Aorta (tissue), 5 donors: Measurements from ENCODE around the gene R3HCC1L. TPM values are rescaled to one million over a fixed set of nuclear protein-coding genes. Genes with fewer than 3 reads are reported as not detected.
A peak's percentile ranks its signal among the peaks of the same experiment; 100 is the strongest.

ENCODE experiments used
- ATAC-seq: fragments of 200-7000 bp; cut with Tn5 transposase; one replicate; pipeline ENCODE4 v1.9.1; 2022; ENCODE audit warnings: moderate library complexity; ENCODE audit not compliant: low FRiP score
- DNase-seq, 2 donors: peaks; one replicate each; pipeline ENCODE4 v3.0.0-alpha.2; 2020
- H3K27ac ChIP-seq, 2 donors: one replicate each; pipeline ENCODE4 v1.5.1; 2013; ENCODE audit warnings: low read length in 2 of 2, mild to moderate bottlenecking in 2 of 2, moderate library complexity in 2 of 2, control low read depth in 1 of 2, inconsistent platforms in 1 of 2, low read depth in 1 of 2
- H3K27me3 ChIP-seq, 2 donors: one replicate each; pipeline ENCODE4 v1.6.1; 2013; ENCODE audit warnings: control low read depth in 1 of 2, low read length in 1 of 2, mild to moderate bottlenecking in 1 of 2, moderate library complexity in 1 of 2; ENCODE audit not compliant: insufficient read depth in 2 of 2, control insufficient read depth in 1 of 2
- H3K36me3 ChIP-seq, 2 donors: one replicate each; pipeline ENCODE4 v1.6.1; 2013; ENCODE audit warnings: control low read depth in 1 of 2, low read length in 1 of 2, mild to moderate bottlenecking in 1 of 2; ENCODE audit not compliant: insufficient read depth in 2 of 2, control insufficient read depth in 1 of 2
- H3K4me1 ChIP-seq, 2 donors: one replicate each; pipeline ENCODE4 v1.6.1; 2013; ENCODE audit warnings: low read length in 2 of 2, control low read depth in 1 of 2, mild to moderate bottlenecking in 1 of 2, moderate library complexity in 1 of 2; ENCODE audit not compliant: insufficient read depth in 2 of 2, control insufficient read depth in 1 of 2
- H3K4me3 ChIP-seq, 2 donors: one replicate each; pipeline ENCODE4 v1.5.1; 2013; ENCODE audit warnings: low read length in 2 of 2, control low read depth in 1 of 2, mild to moderate bottlenecking in 1 of 2
- H3K9me3 ChIP-seq: one replicate; pipeline ENCODE4 v1.6.1; 2013; ENCODE audit warnings: mild to moderate bottlenecking, low read length; ENCODE audit not compliant: control insufficient read depth
- WGBS, 2 donors: extraction: QIAGEN DNeasy Blood & Tissue Kit; methylation state at CpG; one replicate each; pipeline ENCODE4 v1.1.7; 2013; 5-methylcytosine and 5-hydroxymethylcytosine counted together
- intact Hi-C, 2 donors: fragments of 100-400 bp; cut with DNase I; formaldehyde crosslinking; loops; one replicate each; pipeline versions ENCODE4 v1.14.2 to v1.15.0; 2022
- long read RNA-seq, 2 donors: library from polyadenylated mRNA; unstranded; transcript quantifications; one replicate each; pipeline ENCODE4 v2.0.0, GENCODE V29; 2020 to 2021
- polyA plus RNA-seq, 2 donors: library from polyadenylated mRNA; stranded (reverse); fragments of 200-250 nt; gene quantifications; one replicate each; pipeline ENCODE4 v1.2.3, GENCODE V29; 2013
- total RNA-seq, 2 donors: library from RNA; stranded (reverse); fragmentation: NEBNext Ultra II Directional; extraction: Animal tissue kit (Norgen Biotek cat#: 25700); gene quantifications; one replicate each; pipeline ENCODE4 v1.2.1, GENCODE V29; 2021
- donor health status: healthy with polysubstance abuse.
- donor health status: Bipolar disorder and iron deficiency.
- donor health status: DM: no; HTN: no; CAD: no.
- donor health status: DM: no; HTN: no; CAD: no.
- donor health status: DM: yes; HTN: yes; CAD: no.

R3HCC1L gene
- total RNA-seq (10 to 100 TPM in 1 of 2 donors, 1 to 10 TPM in 1; 9.7 to 17.5 TPM), polyA plus RNA-seq (1 to 10 TPM; 7.7 to 9.9 TPM)
- long read RNA-seq, donor 1, partial matches to known transcripts = 1 of 12 reads
- long read RNA-seq, donor 1, other reads (novel, unspliced or antisense) = 10 of 12 reads
- long read RNA-seq, donor 2, partial matches to known transcripts = 1 of 17 reads
- long read RNA-seq, donor 2, other reads (novel, unspliced or antisense) = 14 of 17 reads

DNA sequence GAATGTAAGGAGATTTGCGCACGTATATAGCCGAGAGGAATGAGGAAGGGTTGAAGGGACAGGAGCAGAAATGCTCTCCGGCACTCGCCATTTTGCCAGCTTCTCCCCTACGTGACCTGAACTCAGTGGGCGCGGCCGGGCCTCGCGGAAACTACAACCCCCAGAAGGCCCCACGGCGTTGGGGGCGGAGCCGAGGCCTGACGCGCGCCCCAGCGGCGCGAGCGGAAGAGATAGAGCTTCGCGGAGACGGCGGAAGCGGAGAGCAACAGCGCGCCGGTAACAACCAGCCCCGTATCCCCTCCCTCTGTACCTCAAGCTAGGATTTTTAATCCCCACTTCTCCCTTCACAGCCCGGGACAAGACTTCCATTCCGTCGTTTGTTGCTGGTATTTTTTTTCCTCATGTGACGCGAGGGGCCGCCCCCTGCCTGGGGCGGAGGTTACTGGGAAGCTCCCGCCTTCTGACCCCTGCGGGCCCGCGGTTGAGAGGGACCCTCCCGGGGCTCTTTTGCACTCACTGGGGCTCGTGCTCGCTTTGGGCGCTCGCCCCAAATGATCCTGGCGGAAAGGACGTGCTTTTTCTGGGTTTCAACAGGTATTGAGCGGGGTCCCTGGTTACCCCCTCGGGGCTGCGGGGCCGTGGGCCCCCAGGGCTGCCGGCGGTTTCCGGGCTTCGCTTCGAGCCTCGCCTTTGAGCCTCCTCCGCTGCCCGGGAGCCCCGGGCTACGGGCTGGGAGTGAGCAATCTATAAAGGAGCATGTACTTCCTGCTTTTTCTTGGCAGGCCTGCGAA lies at the start of gene R3HCC1L:
TSS of gene R3HCC1L (plus strand) at position 227 of the 791 bp plus-strand sequence. CDS start 73,458 bp downstream, outside the sequence.
- peak within 1 kb of the TSS in 1 of 2 donors; percentile 77 for H3K27ac ChIP-seq
- DNase-seq (peak; percentile 96 to 97), ATAC-seq (peak; percentile 98)
- H3K9me3 ChIP-seq = no peaks in the 10 kb centered on the region
- 1% methylated on average over 63 to 64 of the region's 64 CpGs for WGBS, 2 donors
- H3K36me3 ChIP-seq = no peaks in the 10 kb centered on the region
- peaks cover 0 to 4% of the 10 kb centered on the region in 2 donors for H3K4me1 ChIP-seq
- intact Hi-C loops = no loop called here
- H3K27me3 ChIP-seq = no peaks in the 10 kb centered on the region
- H3K4me3 ChIP-seq = peak within 1 kb of the TSS; percentile 78 to 79

DNA sequence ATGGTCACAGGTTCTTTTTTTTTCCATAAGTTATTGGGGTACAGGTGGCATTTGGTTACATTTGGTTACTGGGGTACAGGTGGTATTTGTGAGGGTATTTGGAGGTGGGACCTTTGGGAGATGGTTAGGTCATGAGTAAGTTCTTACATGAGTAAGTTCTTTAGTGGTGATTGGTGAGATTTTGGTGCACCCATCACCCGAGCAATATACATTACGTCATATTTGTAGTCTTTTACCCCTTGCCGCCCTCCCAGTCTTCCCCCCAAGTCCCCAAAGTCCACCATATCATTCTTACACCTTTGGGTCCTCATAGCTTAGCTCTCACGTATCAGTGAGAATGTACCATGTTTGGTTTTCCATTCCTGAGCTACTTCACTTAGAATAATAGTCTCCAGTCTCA lies 49.2 kb upstream of the R3HCC1L start:
- no peak for DNase-seq
- H3K4me3 ChIP-seq = no peak overlapping the region
- no peaks in the 10 kb centered on the region for H3K9me3 ChIP-seq
- intact Hi-C loops = no loop called here
- no peaks in the 10 kb centered on the region for H3K4me1 ChIP-seq
- WGBS, 2 donors = 77 to 79% methylated on average over 4 of the region's 4 CpGs
- H3K27ac ChIP-seq = no peak overlapping the region
- no peak for ATAC-seq
- H3K36me3 ChIP-seq = no peaks in the 10 kb centered on the region
- H3K27me3 ChIP-seq = peaks cover 0 to 2% of the 10 kb centered on the region in 2 donors

DNA sequence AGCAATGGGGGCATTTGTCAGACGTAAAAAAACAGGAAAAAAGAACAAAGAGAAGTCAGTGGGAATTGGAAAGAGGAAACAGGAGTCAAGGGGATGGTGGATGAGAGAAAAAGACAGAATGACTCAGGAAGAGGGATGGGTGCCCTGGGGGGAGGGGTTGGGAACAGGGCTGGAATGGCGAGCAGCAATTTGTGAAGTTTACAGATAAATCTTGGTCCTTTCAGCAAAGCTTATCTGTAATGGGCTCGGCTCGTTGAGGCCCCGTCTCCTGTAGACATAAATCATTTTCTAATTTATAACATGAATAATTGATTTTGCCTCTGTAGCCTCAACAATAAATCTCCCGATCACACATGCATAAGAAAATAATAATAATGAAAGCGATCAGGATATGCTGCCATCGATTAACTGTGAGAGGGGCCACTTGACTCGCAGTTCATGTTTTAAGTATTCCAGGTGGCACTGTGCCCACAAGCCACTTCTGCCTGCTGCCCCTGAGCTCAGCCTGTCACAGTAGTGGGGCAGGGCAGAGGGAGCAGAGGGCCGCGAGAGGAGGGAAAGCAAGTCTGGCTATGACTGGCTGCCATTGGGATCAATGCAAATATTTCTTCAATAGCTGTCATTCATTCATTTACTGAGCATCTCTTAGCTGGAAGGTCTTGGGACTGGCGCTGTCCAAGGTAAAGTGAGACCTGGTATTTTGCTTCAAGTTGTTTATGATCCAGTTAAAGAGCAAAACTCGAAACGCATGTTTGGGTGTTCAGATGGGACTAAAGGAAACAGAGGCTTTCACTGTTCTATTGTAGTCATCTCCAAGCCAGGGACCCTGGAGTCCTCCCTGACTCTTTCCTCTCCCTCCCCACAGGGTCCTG lies 47.4 kb upstream of the R3HCC1L start:
- Histone ChIP-seq H3K27ac (no peak overlapping the region), H3K4me1 (no peaks in the 10 kb centered on the region), H3K9me3 (no peaks in the 10 kb centered on the region), H3K36me3 (no peaks in the 10 kb centered on the region), H3K4me3 (no peak overlapping the region), H3K27me3 (peaks cover 0 to 2% of the 10 kb centered on the region in 2 donors)
- ATAC-seq (no peak), DNase-seq (no peak)
- 45% methylated on average over 14 of the region's 14 CpGs for WGBS, 2 donors
- intact Hi-C loops = no loop called here

DNA sequence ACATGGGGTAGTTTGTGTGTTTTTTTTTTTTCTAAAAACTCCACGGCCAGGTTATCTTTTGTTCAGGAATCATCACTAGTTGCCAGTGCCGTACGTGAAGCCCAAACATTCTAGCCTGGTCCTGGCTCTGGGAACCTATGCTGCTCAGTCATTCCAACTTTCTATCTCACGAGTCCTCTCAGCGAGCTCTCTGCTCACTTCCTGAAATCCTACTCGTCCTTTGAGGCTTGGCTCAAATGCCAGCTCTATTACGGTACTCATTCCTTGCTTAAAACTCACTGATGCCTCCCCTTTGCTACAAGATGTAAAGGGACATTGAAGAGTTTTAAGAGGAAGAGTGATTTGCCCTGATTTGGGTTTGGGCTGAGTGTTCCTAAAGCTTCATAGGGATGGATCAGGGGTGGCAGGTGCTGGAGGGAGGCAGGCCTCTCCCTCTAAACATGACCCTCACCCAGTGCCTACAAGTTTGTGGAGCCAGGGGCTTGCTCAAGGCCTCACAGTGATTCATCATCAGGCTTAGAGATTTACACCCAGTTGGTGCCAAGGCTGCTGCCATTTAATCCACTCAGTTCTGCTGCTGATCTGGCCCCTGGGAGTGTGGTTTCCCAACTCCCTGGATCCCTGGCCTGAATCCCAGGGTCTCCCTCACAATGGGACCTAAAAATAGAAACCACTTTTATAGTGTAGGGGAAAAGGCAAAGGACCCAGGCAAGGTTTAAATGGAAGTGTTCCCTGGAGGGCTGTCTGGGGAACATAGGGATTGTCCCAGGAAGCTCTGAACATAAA lies 46.1 kb upstream of the R3HCC1L start:
- Histone ChIP-seq H3K4me1 (no peaks in the 10 kb centered on the region), H3K27me3 (peaks cover 0 to 2% of the 10 kb centered on the region in 2 donors), H3K4me3 (no peak overlapping the region), H3K36me3 (no peaks in the 10 kb centered on the region), H3K9me3 (no peaks in the 10 kb centered on the region), H3K27ac (no peak overlapping the region)
- ATAC-seq (no peak), DNase-seq (no peak)
- WGBS, 2 donors = 58 to 61% methylated on average over 7 of the region's 7 CpGs
- intact Hi-C loops = no loop called here

DNA sequence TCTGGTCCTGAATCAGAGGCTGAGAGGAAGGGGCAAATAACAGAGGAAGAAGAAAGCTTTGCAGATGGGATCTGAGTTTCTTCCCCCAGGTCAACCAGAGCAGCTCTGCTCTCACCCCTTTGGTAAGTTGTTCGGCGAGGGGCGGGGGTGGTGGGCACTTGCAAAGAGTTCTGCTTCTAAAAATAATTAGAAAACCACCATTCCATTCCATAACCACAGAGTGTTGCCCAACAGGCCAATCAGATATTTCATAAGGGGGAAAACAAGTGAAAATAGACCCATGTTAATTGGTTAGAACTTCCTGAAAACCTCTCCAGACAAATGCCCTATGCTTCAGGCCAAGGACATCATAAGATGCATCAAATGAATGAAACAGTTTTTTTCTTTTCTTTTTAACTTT lies 43.6 kb upstream of the R3HCC1L start:
- peaks cover 0 to 2% of the 10 kb centered on the region in 2 donors for H3K27me3 ChIP-seq
- H3K36me3 ChIP-seq = no peaks in the 10 kb centered on the region
- H3K9me3 ChIP-seq = no peaks in the 10 kb centered on the region
- H3K4me3 ChIP-seq = no peak overlapping the region
- DNase-seq = no peak
- no peak for ATAC-seq
- no peak overlapping the region for H3K27ac ChIP-seq
- intact Hi-C loops = no loop called here
- no peaks in the 10 kb centered on the region for H3K4me1 ChIP-seq
- WGBS, 2 donors = 81 to 82% methylated on average over 3 of the region's 3 CpGs

DNA sequence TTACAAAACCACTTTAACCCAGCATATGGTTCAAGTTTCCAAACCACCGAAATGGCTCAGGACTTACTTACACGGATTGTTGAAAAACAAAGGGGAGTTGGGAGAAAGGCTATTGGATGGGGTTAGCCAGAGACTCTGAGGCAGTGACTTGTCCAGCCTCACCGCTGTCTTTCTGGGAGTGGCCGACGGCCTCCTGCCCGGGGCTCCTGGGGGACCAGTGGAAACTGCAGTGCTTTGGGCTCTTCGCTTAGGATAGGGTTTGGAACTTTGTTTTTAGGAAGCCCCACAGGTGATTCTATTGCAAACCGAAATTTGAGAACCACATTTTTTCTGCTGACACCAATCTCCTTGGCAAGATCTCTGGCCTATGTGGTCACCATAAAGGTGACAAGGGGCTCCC lies 38.1 kb upstream of the R3HCC1L start:
- intact Hi-C loops = no loop called here
- no peak for DNase-seq
- Histone ChIP-seq H3K27me3 (no peaks in the 10 kb centered on the region), H3K9me3 (no peaks in the 10 kb centered on the region), H3K4me3 (no peak overlapping the region), H3K27ac (no peak overlapping the region), H3K4me1 (no peaks in the 10 kb centered on the region), H3K36me3 (no peaks in the 10 kb centered on the region)
- no peak for ATAC-seq
- 66 to 69% methylated on average over 8 of the region's 8 CpGs for WGBS, 2 donors

DNA sequence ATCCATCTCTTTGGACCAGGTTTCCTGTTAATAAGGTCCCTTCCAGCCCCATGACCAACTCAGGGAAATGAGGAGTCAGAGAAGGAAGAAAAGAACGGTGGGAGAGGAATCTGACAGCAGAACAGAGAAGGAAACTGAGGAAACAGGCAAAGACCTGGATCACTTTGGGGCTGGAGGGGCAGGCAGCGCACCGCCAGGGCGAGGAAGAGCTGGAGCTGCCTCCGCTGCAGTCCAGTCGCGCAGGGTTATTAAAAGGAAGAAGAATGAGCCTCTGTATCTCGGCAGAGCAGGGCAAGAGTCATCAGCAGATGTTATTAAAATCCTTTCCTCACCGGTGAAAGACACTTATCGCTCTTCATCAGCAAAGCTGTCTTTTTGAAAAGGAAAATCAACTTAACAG lies 37.7 kb upstream of the R3HCC1L start:
- Histone ChIP-seq H3K27me3 (no peaks in the 10 kb centered on the region), H3K9me3 (no peaks in the 10 kb centered on the region), H3K27ac (no peak overlapping the region), H3K4me1 (no peaks in the 10 kb centered on the region), H3K4me3 (no peak overlapping the region), H3K36me3 (no peaks in the 10 kb centered on the region)
- no peak for DNase-seq
- intact Hi-C loops = no loop called here
- ATAC-seq = no peak
- WGBS, 2 donors = 72 to 73% methylated on average over 10 of the region's 10 CpGs

DNA sequence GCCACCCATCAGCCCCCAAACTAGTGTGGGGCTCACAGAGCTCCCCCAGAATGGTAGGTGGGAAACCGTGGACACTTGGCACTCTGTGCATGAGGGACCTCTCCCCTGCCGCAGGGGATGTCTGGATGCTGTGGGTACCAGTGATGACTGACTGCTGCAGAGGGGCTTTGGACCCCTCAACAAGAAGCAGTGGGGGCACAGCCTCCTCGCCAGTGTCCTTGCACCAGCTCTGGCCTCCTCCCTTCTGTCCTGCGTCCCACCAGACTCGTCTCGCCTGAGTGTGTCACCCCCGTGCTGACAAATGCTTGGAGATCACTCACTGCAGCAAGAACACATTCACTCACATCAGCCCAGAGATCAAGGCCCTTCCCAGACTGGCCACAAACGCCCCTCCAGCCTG lies 37.3 kb upstream of the R3HCC1L start:
- Histone ChIP-seq H3K4me1 (no peaks in the 10 kb centered on the region), H3K9me3 (no peaks in the 10 kb centered on the region), H3K27ac (no peak overlapping the region), H3K4me3 (no peak overlapping the region), H3K27me3 (no peaks in the 10 kb centered on the region), H3K36me3 (no peaks in the 10 kb centered on the region)
- DNase-seq = no peak
- WGBS, 2 donors = 37 to 42% methylated on average over 7 to 8 of the region's 8 CpGs
- no peak for ATAC-seq
- intact Hi-C loops = no loop called here
